Tibial nerve (tissue), 3 donors: Measurements from ENCODE around the gene ZBTB20.

Experiments used
- CTCF ChIP-seq, 5 experiments: fragments of 200-600 bp in 3 of 5; fragments of 450-650 bp in 2 of 5; sonication (generic) in 3 of 5; IDR thresholded peaks; one replicate each; pipeline ENCODE4 v1.5.1; 2016 to 2019; ENCODE audit warnings: antibody characterized with exemption in 5 of 5, mild to moderate bottlenecking in 3 of 5, moderate library complexity in 2 of 5
- POLR2A ChIP-seq, 2 donors: fragments of 450-650 bp; IDR thresholded peaks; one replicate each; pipeline ENCODE4 v1.6.1; 2017; ENCODE audit warnings: antibody characterized with exemption in 2 of 2, mild to moderate bottlenecking in 2 of 2, moderate library complexity in 2 of 2

GRCh38 chr3:114471478-114471877 is 675.6 kb downstream of the ZBTB20 start:
- TF ChIP-seq CTCF (IDR thresholded peaks at IDR 0.05) (no peak), POLR2A (IDR thresholded peaks at IDR 0.05) (no peak)
